Tibial nerve (tissue), 4 donors: Measurements from ENCODE around the gene UPF1. TPM values are rescaled to one million over a fixed set of nuclear protein-coding genes. Genes with fewer than 3 reads are reported as not detected.
A peak's percentile ranks its signal among the peaks of the same experiment; 100 is the strongest.

Experiments used
- DNase-seq, 2 donors: peaks; one replicate each; pipeline ENCODE4 v3.0.0-alpha.2; 2019; ENCODE audit warnings: low spot score in 2 of 2
- H3K27ac ChIP-seq, 4 donors: fragments of 200-600 bp; sonication (generic) in 3 of 4; one replicate each; pipeline ENCODE4 v1.5.1; 2017 to 2019; ENCODE audit warnings: mild to moderate bottlenecking in 1 of 4
- H3K27me3 ChIP-seq, 2 donors: fragments of 200-600 bp; sonication (generic) in 1 of 2; one replicate each; pipeline versions ENCODE4 v1.5.1 to v1.6.0; 2017 to 2019
- H3K36me3 ChIP-seq, 3 donors: fragments of 200-600 bp; sonication (generic); one replicate each; pipeline ENCODE4 v1.5.1; 2018 to 2019
- H3K4me1 ChIP-seq, 4 donors: fragments of 200-600 bp; sonication (generic) in 3 of 4; one replicate each; pipeline ENCODE4 v1.5.1; 2017 to 2019
- H3K4me3 ChIP-seq, 4 donors: fragments of 200-600 bp; sonication (generic) in 3 of 4; one replicate each; pipeline ENCODE4 v1.5.1; 2017 to 2019; ENCODE audit warnings: mild to moderate bottlenecking in 1 of 4, moderate library complexity in 1 of 4
- H3K9me3 ChIP-seq, 4 donors: fragments of 200-600 bp; sonication (generic) in 3 of 4; one replicate each; pipeline ENCODE4 v1.5.1; 2017 to 2019
- EP300 ChIP-seq, 2 donors: sonication (generic); formaldehyde crosslinking; IDR thresholded peaks; one replicate each; pipeline ENCODE4 v1.6.1; 2017; ENCODE audit warnings: antibody characterized with exemption in 2 of 2, mild to moderate bottlenecking in 1 of 2
- POLR2A ChIP-seq, 2 donors: fragments of 450-650 bp; IDR thresholded peaks; one replicate each; pipeline ENCODE4 v1.6.1; 2017; ENCODE audit warnings: antibody characterized with exemption in 2 of 2, mild to moderate bottlenecking in 2 of 2, moderate library complexity in 2 of 2
- WGBS, 2 donors: methylation state at CpG; one replicate each; pipeline ENCODE4 v1.1.5; 2018; 5-methylcytosine and 5-hydroxymethylcytosine counted together
- total RNA-seq, 4 donors: library from RNA; depleted of rRNA; stranded (reverse); fragments of >200 nt; gene quantifications; one replicate each; pipeline ENCODE4 v1.1.0, GENCODE V29; 2016
- TF ChIP-seq, protein P1 (sequence below), 5 experiments: fragments of 200-600 bp in 3 of 5; fragments of 450-650 bp in 2 of 5; sonication (generic) in 3 of 5; IDR thresholded peaks; one replicate each; pipeline ENCODE4 v1.5.1; 2016 to 2019; ENCODE audit warnings: antibody characterized with exemption in 5 of 5, mild to moderate bottlenecking in 3 of 5, moderate library complexity in 2 of 5

UPF1 gene
- total RNA-seq, 4 donors from 2014 or later: 75.6 to 117 (median 87.9) TPM

DNA sequence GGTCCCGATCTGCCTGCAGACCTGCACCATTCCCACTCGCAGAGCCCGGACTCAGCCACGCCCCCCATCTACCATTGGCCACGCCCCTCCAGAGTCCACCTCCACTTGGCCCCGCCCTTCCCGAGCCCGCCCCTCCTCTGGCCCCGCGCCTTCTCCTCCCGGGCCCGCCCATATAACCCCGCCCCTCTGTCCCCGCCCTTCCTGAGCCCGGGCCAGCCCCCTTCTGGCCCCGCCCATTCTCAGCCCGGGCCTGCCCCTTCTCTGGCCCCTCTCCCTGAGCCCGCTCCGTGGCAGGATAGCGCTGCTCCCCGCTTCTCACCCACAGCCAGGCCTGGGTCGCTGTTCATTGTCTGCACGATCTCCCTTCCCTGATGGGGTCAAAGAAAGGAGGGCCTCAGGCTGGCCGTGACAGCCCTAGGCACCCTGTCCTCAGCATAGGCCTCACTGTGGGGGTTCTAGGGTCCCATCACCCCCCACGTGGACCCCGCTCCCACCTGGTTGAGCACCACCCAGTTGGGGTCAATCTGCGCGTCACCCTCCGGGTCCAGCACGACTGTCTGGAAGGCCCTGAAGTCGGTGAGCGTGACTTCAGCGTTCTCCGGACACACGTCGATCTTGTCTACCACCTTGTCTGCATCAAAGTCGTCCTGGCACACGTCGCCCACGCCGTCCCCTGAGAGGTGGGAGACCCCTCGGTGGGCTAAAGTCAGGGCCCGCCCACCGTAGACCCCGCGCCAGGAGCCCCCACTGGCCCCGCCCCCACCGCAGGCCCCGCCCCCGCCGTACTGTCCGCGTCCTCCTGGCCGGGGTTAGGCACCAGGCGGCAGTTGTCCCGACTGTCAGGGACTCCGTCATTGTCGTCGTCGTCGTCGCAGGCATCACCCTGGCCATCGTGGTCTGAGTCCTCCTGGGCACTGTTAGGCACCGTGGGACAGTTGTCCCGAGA is 46.3 kb upstream of the UPF1 start:
- 10 to 18% methylated on average over 34 of the region's 65 CpGs for WGBS, 2 donors
- H3K4me3 ChIP-seq: peak overlapping the region in 1 of 4 donors; percentile 7
- peaks cover 0 to 48% (median 27%) of the 10 kb centered on the region in 4 donors for H3K4me1 ChIP-seq
- no peak for TF ChIP-seq EP300 (IDR thresholded peaks at IDR 0.05)
- no peak for TF ChIP-seq POLR2A (IDR thresholded peaks at IDR 0.05)
- TF ChIP-seq, protein P1, sequence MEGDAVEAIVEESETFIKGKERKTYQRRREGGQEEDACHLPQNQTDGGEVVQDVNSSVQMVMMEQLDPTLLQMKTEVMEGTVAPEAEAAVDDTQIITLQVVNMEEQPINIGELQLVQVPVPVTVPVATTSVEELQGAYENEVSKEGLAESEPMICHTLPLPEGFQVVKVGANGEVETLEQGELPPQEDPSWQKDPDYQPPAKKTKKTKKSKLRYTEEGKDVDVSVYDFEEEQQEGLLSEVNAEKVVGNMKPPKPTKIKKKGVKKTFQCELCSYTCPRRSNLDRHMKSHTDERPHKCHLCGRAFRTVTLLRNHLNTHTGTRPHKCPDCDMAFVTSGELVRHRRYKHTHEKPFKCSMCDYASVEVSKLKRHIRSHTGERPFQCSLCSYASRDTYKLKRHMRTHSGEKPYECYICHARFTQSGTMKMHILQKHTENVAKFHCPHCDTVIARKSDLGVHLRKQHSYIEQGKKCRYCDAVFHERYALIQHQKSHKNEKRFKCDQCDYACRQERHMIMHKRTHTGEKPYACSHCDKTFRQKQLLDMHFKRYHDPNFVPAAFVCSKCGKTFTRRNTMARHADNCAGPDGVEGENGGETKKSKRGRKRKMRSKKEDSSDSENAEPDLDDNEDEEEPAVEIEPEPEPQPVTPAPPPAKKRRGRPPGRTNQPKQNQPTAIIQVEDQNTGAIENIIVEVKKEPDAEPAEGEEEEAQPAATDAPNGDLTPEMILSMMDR (IDR thresholded peaks at IDR 0.05): no peak
- H3K9me3 ChIP-seq: no peaks in the 10 kb centered on the region
- H3K27ac ChIP-seq: peak overlapping the region in 1 of 4 donors; percentile 15
- peaks cover 3 to 64% of the 10 kb centered on the region in 2 donors for H3K27me3 ChIP-seq
- peak; percentile 57 to 81 for DNase-seq
- H3K36me3 ChIP-seq: no peaks in the 10 kb centered on the region

DNA sequence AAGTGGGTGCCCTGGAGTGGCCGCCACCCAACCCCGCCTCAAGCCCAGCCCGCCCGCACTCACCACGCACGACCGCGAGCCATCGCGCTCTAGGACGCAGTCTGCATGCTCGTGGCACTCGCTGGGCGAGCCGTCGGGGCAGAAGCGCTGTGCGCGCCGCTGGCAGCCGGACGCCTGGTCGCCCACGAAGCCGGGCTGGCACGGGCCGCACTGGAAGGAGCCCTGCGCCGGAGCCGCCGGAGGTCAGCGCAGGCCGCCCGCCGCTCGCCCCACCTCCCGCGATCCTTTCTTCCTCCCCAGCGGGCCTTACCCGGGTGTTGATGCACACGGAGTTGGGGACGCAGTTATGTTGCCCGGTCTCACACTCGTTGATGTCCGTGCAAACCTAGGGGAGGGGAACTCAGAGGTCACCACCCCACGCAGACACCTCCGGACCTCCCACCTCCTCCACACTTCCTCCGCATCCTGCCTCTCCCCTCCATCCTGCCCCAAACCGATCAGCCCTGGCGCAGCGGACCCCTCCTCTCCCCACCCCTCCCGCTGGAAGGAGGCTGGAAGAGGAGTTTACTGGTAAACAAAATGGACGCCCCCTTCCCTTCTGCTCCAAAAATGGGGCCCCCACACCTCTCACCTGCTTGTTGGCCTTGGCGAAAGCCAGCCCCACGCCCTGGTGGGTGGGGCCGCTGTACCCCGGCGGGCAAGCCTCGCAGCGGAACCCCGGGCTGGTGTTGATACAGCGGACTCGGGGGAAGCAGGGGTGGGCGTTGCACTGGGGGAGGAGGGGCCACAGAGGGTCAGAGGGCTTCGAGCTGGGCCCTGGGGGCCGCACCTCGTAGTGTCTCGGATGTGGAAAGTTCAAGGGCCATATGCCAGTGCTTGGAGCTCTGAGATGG is 43.0 kb upstream of the UPF1 start:
- DNase-seq: no peak
- WGBS, 2 donors: 2% methylated on average over 40 to 56 of the region's 68 CpGs
- Histone ChIP-seq H3K27me3 (peaks cover 3 to 96% of the 10 kb centered on the region in 2 donors), H3K4me1 (peaks cover 0 to 57% (median 32%) of the 10 kb centered on the region in 4 donors), H3K36me3 (no peaks in the 10 kb centered on the region), H3K9me3 (no peaks in the 10 kb centered on the region), H3K27ac (no peak overlapping the region), H3K4me3 (peak overlapping the region in 1 of 4 donors; percentile 39)
- TF ChIP-seq EP300 (IDR thresholded peaks at IDR 0.05): no peak
- TF ChIP-seq, protein P1 (IDR thresholded peaks at IDR 0.05): no peak
- TF ChIP-seq POLR2A (IDR thresholded peaks at IDR 0.05): no peak

DNA sequence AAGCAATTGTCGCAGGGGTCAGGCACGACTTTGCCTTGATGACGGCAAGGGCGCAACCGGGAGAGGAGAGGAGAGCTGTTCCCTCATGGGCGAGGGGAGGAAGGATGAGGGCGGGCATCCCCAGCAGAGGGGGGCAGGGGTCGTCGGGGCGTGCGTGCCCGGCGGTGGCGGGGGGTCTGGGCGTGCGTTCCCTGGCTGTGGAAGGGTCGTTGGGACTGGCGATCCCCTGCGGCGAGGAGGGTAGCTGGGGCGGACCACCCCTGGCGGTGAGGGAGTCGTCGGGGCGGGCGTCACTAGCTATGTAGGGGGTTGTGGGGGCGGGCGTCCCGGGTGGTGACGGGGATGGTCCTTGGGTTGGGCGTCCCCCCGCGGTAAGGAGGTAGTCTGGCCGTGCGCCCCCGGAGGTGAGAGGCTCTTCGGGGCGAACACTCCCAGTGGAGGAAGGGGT is 42.3 kb upstream of the UPF1 start:
- H3K4me3 ChIP-seq: peak overlapping the region in 2 of 4 donors; percentile 28 to 39
- H3K4me1 ChIP-seq: peaks cover 0 to 57% (median 32%) of the 10 kb centered on the region in 4 donors
- 3 to 4% methylated on average over 22 to 31 of the region's 38 CpGs for WGBS, 2 donors
- no peaks in the 10 kb centered on the region for H3K36me3 ChIP-seq
- no peak for DNase-seq
- H3K27ac ChIP-seq: no peak overlapping the region
- TF ChIP-seq EP300 (IDR thresholded peaks at IDR 0.05) (no peak), POLR2A (IDR thresholded peaks at IDR 0.05) (no peak)
- TF ChIP-seq, protein P1 (IDR thresholded peaks at IDR 0.05): no peak
- no peaks in the 10 kb centered on the region for H3K9me3 ChIP-seq
- peaks cover 3 to 98% of the 10 kb centered on the region in 2 donors for H3K27me3 ChIP-seq

DNA sequence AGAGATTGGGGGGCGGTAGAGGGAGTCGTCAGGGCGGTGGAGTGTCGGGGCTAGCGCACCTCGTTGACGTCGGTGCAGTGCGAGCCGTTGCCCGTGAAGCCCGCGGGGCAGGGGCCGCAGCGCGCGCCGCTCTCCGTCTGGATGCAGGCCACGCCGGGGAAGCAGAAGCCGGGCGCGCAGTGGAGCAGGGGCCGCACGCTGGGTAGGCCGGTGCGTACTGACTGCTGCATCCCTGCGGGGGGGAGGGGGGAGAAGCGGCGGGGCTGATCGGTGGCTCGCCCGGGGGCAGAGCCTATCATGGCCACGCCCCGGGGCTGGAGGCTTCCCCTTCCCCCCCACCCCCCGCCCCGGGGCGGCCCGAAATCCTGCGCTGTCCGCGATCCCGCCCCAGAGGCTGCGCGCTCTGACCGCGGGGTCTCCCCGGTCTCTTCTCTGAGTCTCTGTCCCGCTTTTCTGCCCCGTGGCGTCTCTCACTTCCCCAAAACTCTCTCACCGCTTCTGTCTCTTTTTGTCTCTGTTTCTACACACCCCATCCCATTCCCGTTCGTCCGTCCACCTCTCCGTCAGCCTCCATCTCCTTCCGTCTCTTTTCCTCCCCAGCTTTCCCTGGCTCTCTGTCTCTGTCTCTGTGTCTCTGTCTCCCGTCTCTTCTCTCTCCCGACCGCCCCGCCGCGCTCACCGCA is 41.7 kb upstream of the UPF1 start:
- Histone ChIP-seq H3K27ac (no peak overlapping the region), H3K36me3 (no peaks in the 10 kb centered on the region), H3K4me3 (peak overlapping the region in 3 of 4 donors; percentile 9 to 39 (median 28)), H3K9me3 (no peaks in the 10 kb centered on the region), H3K27me3 (peaks cover 3 to 96% of the 10 kb centered on the region in 2 donors), H3K4me1 (peaks cover 0 to 54% (median 31%) of the 10 kb centered on the region in 4 donors)
- WGBS, 2 donors: 1 to 2% methylated on average over 38 to 48 of the region's 65 CpGs
- no peak for DNase-seq
- TF ChIP-seq EP300 (IDR thresholded peaks at IDR 0.05) (no peak), POLR2A (IDR thresholded peaks at IDR 0.05) (no peak)
- TF ChIP-seq, protein P1 (IDR thresholded peaks at IDR 0.05): no peak
